Nephron (organoid): ENCODE results near the gene UBL7.

Experiments used
- H3K27ac Mint-ChIP-seq, 3 experiments: 2 replicates each; pipeline ENCODE4 v1.8.0; 2020; ENCODE audit warnings: mixed read lengths in 3 of 3, mild to moderate bottlenecking in 2 of 3, moderate library complexity in 1 of 3
- H3K27me3 Mint-ChIP-seq: 2 replicates; pipeline ENCODE4 v1.8.0; 2021; ENCODE audit warnings: low read depth, mild to moderate bottlenecking, moderate library complexity, mixed read lengths
- H3K36me3 Mint-ChIP-seq: 2 replicates; pipeline ENCODE4 v1.8.0; 2020; ENCODE audit warnings: low read depth, mixed read lengths
- H3K4me1 Mint-ChIP-seq: 2 replicates; pipeline ENCODE4 v1.8.0; 2020; ENCODE audit warnings: mixed read lengths
- H3K4me3 Mint-ChIP-seq, 3 experiments: 2 replicates each; pipeline ENCODE4 v1.8.0; 2020; ENCODE audit warnings: mild to moderate bottlenecking in 3 of 3, mixed read lengths in 3 of 3, moderate library complexity in 2 of 3
- H3K9me3 Mint-ChIP-seq: 2 replicates; pipeline ENCODE4 v1.8.0; 2020; ENCODE audit warnings: mixed read lengths
- TF ChIP-seq, protein P1 (sequence below), 3 experiments: fragments of 200-600 bp; sonication (generic); IDR thresholded peaks; one replicate each; pipeline ENCODE4 v1.5.0; 2021; ENCODE audit warnings: antibody characterized with exemption in 3 of 3; ENCODE audit not compliant: unreplicated experiment in 3 of 3

UBL7 gene

DNA sequence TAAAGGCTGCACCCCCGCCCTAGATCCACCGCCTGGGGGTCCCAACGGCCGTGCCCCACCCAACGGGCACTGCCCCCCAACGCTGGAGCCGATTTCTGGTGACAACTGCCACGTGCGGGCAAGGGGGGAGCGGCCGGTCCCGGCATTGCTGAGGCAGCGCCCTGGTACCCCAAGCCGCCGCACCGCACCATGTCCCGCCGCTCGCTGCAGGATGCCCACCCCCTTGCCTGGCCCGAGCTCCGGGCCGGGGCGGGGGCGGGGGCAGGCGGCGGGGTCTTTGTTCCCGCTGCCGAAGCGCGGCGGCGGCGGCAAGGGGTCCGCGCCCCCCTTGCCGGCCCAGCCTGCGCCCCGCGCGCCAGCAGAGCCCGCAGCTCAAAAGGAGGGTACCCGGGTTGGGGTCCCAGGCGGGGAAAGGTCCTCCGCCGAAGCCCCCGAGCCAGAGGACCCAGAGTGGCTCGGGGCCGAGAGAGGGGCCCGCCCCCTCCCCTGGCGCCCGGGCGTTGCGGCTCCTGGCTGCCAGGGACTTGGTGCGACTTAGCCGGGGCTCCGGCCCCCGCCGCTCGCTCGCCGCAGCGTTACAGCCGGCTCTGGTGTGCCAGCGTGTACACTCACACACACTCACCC is 27.9 kb downstream of the UBL7 start:
- Mint-ChIP-seq H3K27me3 (peaks cover 26% of the 10 kb centered on the region), H3K9me3 (no peaks in the 10 kb centered on the region), H3K27ac (no peak overlapping the region), H3K4me1 (peaks cover 46% of the 10 kb centered on the region), H3K36me3 (no peaks in the 10 kb centered on the region), H3K4me3 (peak overlapping the region; percentile 82 to 90 (median 86))
- TF ChIP-seq, protein P1, sequence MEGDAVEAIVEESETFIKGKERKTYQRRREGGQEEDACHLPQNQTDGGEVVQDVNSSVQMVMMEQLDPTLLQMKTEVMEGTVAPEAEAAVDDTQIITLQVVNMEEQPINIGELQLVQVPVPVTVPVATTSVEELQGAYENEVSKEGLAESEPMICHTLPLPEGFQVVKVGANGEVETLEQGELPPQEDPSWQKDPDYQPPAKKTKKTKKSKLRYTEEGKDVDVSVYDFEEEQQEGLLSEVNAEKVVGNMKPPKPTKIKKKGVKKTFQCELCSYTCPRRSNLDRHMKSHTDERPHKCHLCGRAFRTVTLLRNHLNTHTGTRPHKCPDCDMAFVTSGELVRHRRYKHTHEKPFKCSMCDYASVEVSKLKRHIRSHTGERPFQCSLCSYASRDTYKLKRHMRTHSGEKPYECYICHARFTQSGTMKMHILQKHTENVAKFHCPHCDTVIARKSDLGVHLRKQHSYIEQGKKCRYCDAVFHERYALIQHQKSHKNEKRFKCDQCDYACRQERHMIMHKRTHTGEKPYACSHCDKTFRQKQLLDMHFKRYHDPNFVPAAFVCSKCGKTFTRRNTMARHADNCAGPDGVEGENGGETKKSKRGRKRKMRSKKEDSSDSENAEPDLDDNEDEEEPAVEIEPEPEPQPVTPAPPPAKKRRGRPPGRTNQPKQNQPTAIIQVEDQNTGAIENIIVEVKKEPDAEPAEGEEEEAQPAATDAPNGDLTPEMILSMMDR (IDR thresholded peaks at IDR 0.05; ENCODE audit: unreplicated experiment in 3 of 3), result no peak

DNA sequence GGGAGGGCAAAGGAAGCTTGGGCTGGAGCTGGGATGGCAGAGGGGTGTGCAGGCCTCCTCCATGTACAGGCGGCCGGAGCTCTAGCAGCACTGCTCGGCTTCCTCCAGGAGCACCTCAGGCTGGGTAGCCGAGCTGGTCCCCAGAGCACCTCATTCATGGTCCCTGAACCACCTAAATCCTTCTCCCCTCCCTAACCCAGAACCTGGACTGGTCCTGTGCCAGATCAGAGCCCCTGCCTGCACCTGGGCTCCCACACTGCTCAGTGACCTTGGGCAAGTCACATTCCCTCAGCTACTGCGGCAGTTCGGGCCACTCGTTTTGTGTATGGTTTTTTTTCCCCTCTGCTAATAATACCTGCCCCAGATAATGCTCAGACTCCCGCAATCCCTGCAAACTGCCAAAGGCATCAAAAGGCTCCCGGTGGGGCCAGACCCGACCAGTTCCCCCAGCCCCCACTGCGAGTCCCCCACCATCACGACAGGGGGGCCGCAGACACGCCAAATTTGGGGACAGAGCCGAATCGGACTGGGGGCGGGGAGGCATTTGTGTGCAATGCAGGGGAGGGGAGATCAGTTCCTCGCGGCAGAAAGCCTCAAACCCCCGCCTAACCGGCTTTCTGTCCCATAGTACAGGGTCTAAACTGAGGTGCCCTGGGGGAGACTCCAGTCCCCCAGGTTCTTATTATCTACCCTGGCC is 28.5 kb downstream of the UBL7 start:
- Mint-ChIP-seq H3K4me3 (peak overlapping the region; percentile 82 to 90 (median 86)), H3K27me3 (peaks cover 29% of the 10 kb centered on the region)

DNA sequence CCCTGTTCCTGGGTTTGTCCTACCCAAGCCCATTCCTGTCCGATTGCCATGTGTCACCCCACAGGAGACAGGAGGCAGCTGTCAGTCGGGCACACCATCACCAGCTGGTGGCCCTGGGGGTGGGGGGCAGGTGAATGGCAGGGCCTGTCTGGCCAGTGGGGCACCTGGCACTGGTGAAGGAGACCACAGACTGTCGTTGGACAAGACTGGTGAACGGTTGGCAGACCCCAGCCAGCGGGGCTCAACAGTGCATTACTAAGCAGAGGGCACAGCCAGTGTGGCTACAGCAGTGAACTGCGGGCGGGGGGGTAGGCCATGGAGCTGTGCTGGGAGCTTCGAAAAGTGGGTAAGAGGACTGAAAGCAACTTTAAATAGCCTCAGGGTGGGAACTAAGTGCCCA is 29.3 kb downstream of the UBL7 start:
- TF ChIP-seq, protein P1 (IDR thresholded peaks at IDR 0.05; ENCODE audit: unreplicated experiment in 3 of 3), result no peak
- H3K4me3 Mint-ChIP-seq, result peak overlapping the region; percentile 82 to 90 (median 86)
- H3K36me3 Mint-ChIP-seq, result no peaks in the 10 kb centered on the region
- peak overlapping the region in 1 of 3 experiments; percentile 50 for H3K27ac Mint-ChIP-seq
- H3K4me1 Mint-ChIP-seq, result peaks cover 49% of the 10 kb centered on the region
- H3K9me3 Mint-ChIP-seq, result no peaks in the 10 kb centered on the region
- peaks cover 30% of the 10 kb centered on the region for H3K27me3 Mint-ChIP-seq

More for the DNA sequence above, 28.5 kb downstream of the UBL7 start:
- Mint-ChIP-seq H3K9me3 (no peaks in the 10 kb centered on the region), H3K36me3 (no peaks in the 10 kb centered on the region), H3K27ac (peak overlapping the region in 2 of 3 experiments; percentile 48 to 50), H3K4me1 (peaks cover 49% of the 10 kb centered on the region)
- TF ChIP-seq, protein P1 (IDR thresholded peaks at IDR 0.05; ENCODE audit: unreplicated experiment in 3 of 3), result no peak

DNA sequence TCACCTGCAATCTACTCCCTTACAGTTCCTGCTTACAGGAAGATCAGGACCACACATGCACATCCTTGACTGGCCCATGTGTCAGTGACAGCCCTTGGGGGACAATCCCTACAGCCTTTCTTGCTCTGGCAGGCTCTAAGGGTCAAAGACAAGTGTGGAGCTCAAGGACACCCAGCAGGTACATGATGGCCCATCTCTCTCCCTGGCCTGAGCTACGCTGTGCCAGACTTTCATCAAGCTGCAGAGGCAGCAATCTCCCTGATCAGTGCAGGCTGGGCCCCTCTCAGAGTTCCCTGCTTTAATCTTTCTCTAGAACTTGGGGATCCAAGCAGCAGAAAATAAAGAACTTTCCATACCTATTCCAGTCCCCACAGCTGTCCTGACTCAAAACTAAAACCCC is 29.8 kb downstream of the UBL7 start:
- Mint-ChIP-seq H3K27ac (peak overlapping the region in 2 of 3 experiments; percentile 33 to 44), H3K36me3 (no peaks in the 10 kb centered on the region), H3K4me3 (peak overlapping the region; percentile 82 to 90 (median 86)), H3K27me3 (peaks cover 30% of the 10 kb centered on the region), H3K4me1 (peaks cover 54% of the 10 kb centered on the region), H3K9me3 (no peaks in the 10 kb centered on the region)
- TF ChIP-seq, protein P1 (IDR thresholded peaks at IDR 0.05; ENCODE audit: unreplicated experiment in 3 of 3), result no peak

DNA sequence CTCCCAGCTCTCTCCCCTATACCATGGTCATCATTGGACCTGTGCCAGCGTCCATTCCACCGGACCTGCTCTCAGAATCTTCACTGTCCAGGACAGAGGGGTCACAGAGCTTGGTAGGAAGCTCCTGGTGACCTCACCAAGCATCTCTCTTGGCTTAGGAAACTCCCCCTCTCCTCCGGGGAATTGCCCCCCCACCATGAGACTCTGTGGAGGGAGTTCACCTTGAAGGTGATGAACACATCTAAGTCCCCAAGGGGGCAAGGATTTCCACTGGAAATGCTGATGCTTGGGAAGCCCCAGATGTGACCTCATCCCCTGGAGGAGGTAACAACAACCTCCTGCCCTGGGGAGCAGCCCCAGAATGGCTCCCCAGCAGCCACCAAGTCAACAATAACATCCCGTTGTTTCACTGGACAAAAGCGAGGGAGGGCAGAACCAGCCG is 30.4 kb downstream of the UBL7 start:
- no peaks in the 10 kb centered on the region for H3K36me3 Mint-ChIP-seq
- H3K4me1 Mint-ChIP-seq, result peaks cover 55% of the 10 kb centered on the region
- H3K9me3 Mint-ChIP-seq, result no peaks in the 10 kb centered on the region
- peak overlapping the region in 1 of 3 experiments; percentile 40 for H3K4me3 Mint-ChIP-seq
- no peak overlapping the region for H3K27ac Mint-ChIP-seq
- peaks cover 30% of the 10 kb centered on the region for H3K27me3 Mint-ChIP-seq
- TF ChIP-seq, protein P1 (IDR thresholded peaks at IDR 0.05; ENCODE audit: unreplicated experiment in 3 of 3), result no peak
